Measurements from ENCODE around the gene NCOA3.
"Not testable (repeated sequence)": the region's sequence is repeated elsewhere in the genome, so short reads cannot be mapped to it uniquely, and the experiment has no call there.

Gene NCOA3

GRCh38 chr20:47468290-47469050, 33.2 kb upstream of the NCOA3 start:
- DNase-seq (ENCODE audit: low read depth in 2 of 2): no peak

DNA sequence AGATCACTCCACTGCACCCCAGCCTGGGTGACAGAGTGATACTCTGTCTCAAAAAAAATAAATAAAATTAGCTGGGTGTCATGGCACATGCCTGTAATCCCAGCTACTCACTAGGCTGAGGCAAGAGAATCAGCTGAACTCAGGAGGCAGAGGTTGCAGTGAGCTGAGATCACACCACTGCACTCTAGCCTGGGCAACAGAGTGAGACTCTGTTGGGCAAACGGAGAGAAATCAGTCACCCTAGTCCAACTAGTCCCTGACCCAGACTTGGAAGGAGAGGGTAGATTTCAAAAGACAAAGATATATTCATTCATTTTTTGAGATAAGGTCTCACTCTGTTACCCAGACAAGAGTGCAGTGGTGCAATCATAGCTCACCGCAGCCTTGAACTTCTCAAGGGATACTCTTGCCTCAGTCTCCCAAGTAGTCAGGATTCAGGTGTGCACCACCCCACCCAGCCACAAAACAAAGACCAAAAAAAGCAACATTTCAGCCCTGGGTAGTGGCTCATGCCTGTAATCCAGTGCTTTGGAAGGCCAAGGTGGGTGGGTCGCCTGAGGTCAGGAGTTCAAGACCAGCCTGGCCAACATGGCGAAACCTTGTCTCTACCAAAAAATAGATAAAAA, 26.2 kb upstream of the NCOA3 start:
- no peak for DNase-seq (ENCODE audit: low read depth in 2 of 2)

- DNase-seq (ENCODE audit: low read depth in 2 of 2): no peak
Measured at GRCh38 chr20:47476452-47476851, 25.2 kb upstream of the NCOA3 start.

DNA sequence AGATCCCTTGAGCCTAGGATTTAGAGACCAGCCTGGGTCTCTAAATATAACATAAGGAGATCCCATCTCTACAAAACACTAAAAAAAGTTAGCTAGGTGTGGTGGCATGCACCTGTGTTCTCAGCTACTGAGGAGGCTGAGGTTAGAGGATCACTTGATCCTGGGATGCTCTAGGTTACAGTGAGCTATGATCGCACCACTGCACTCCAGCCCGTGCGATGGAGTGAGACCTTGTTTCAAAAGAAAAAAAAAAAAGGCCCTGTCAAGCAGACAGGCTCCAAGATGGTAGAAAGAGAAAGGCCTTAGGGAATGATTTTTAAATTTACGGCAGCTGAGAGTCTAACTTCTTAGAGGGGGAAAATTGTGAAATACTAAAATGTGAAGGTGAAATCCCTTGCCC, 22.6 kb upstream of the NCOA3 start:
- no peak for DNase-seq (ENCODE audit: low read depth in 2 of 2)

DNA sequence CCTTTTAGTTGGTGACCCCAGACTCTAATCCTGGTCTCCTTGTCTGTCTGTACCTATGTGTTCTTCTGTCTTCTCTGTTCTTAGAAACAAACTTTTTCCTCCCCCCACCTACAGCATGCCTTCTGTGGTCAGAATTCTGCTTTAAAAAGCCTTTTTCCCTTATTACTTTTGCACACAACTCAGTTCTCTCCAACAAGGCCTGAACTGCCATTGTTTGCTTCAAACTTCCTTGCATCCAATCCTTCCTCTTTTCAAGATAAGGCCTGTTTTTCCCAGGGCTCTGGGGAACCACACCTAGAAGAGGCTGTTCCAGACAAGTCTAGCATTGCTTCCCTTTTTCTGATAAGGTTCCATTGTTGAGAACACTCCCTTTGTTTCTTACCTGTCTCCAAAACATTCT, 22.2 kb upstream of the NCOA3 start:
- no peak for DNase-seq (ENCODE audit: low read depth in 2 of 2)

GRCh38 chr20:47480239-47480638, 21.4 kb upstream of the NCOA3 start:
- no peak for DNase-seq (ENCODE audit: low read depth in 2 of 2)

DNA sequence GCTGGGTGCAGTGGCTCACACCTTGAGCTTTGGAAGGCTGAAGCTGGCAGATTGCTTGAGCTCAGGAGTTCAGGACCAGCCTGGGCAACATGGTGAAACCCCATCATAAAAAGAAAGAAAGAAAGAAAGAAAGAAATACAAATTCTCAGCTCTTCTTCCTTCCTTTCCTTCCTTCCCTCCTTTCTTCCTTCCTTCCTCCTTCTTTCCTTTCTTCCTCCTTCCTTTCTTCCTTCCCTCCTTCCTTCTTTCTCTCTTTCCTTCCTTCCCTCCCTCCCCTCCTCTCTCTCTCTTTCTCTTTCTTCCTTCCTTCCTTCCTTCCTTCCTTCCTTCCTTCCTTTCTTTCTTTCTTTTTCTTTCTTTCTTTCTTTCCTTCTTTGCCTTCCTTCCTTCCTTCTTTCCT, 21.0 kb upstream of the NCOA3 start:
- DNase-seq (ENCODE audit: low read depth in 2 of 2): no peak

- DNase-seq (ENCODE audit: low read depth in 2 of 2): no peak
Measured at GRCh38 chr20:47481330-47482216, 20.1 kb upstream of the NCOA3 start.

DNA sequence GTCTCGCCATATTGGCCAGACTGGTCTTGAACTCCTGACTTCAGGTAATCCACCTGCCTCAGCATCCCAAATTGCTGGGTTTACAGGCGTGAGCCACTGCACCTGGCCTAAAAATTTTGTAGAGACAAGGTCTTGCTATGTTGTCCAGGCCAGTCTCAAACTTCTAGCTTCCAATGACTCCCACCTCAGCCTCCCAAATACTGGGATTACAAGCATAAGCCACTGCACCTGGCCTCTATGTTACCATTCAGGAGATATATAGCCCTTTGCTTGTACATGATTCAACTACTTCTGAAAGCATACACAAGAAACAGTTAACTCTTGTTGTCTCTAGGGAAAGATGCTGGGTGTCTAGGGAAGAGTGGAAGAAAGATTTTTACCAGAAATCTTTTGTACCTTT, 19.0 kb upstream of the NCOA3 start:
- DNase-seq (ENCODE audit: low read depth in 2 of 2): no peak

DNA sequence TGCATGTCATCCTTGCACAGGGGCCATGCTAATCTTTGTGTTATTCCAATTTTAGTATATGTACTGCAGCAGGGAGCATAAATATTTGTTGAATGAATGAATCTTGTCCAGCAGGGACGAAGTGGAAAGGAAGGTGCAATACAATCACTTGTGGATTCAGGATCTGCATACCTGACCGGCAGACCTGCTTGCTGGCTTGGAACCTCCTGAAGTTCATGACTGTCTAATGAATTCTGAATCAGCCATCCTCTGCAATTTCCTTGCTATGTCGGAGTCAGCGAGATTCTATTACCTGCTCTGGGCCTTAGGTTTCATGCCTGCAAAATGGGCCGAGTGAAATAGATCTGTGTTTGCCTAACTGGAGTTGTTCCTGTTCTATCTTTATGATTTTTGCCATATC, 17.4 kb upstream of the NCOA3 start:
- DNase-seq (ENCODE audit: low read depth in 2 of 2): no peak

GRCh38 chr20:47487175-47487917, 14.3 kb upstream of the NCOA3 start:
- DNase-seq (ENCODE audit: low read depth in 2 of 2): peak; percentile 39 to 56

DNA sequence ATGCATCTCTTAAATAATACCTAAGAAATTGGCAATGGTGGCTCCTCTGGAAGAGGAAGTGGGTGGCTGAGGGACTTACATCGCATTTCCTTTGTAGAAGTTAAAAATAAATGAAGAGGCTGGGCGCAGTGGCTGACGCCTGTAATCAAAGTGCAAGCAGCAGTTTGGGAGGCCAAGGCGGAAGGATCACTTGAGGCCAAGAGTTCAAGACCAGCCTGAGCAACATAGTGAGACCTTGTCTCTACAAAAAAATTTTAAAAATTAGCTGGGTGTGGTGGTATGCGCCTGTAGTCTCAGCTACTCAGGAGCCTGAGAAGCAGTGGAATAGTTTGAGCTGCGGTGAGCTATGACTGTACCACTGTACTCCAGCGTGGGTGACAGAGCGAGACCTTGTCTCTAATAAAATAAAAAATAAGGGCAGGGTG, 12.2 kb upstream of the NCOA3 start:
- no peak for DNase-seq (ENCODE audit: low read depth in 2 of 2)

DNA sequence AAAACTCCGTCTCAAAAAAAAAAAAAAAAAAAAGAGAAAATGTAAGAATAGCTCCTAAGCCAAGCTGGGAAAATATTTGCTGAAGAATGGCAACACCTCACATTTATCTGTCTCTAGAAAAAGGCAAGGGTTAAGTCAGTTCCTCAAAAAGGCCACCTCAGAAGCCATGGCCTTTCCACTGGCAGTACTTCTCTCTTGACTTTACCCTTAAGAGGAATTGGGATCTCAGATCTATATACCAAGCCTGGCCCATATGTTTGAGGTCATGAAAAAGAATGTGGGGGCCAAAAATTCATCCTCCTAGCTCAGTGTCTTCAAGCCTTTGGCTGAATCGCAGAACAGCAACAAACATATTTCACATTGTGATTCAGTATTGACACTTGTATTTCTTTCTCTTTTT, 10.9 kb upstream of the NCOA3 start:
- DNase-seq (ENCODE audit: low read depth in 2 of 2): no peak

DNA sequence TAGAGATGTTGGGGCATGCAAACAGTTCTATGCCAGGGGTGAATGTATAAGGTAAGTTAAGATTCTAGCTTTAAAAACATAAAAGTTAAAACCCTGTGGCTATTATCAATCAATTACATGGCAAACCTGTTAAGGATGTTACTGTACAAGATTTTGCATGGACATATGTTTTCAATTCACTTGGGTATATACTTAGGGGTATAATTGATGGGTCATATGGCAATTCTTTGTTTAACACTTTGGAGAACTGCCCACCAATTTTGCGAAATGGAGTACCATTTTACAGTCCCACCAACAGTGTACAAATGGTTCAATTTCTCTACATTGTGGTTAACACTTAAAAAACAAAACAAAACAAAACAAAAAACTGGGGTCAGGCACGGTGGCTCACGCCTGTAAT, 9.4 kb upstream of the NCOA3 start:
- DNase-seq (ENCODE audit: low read depth in 2 of 2): no peak

DNA sequence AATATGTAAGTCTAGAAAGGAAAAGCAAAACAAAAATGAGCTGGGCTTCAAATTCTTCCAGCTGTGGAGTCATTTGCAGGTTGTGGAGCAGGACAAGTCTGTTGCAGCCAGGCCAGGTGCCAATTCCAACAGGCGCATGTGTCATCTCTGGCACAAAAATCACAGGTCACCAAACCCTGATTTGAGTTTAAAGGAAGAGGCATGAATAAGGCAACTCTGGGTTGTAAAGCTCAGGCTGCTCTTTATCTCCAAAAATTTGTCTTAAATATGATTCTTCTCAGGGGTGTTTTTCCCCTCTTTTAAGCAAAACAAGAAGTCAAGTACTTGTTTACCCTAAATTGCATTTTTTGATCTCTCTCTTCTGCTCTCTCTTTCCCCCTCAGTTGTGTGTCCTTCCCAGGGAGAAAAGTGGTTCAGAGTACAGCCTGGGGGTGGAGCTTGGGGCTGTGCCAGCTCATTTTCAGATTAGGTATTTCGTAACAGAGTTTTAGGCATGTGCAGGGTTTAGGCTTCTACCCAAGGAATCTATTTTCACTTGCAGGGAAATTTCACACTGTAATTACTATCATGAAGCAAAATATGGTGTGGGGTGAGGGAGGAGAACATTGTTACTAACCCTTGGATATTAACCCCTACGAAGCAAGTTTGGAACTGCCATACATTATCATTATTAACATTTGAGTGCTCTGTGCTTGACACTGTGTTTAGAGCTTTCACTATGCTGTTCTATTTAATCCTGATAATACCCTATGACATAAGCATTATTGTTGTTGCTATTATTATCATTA, 8.3 kb upstream of the NCOA3 start:
- peak; percentile 51 to 53 for DNase-seq (ENCODE audit: low read depth in 2 of 2)

- DNase-seq (ENCODE audit: low read depth in 2 of 2): no peak
Measured at GRCh38 chr20:47493963-47494293, 7.8 kb upstream of the NCOA3 start.

DNA sequence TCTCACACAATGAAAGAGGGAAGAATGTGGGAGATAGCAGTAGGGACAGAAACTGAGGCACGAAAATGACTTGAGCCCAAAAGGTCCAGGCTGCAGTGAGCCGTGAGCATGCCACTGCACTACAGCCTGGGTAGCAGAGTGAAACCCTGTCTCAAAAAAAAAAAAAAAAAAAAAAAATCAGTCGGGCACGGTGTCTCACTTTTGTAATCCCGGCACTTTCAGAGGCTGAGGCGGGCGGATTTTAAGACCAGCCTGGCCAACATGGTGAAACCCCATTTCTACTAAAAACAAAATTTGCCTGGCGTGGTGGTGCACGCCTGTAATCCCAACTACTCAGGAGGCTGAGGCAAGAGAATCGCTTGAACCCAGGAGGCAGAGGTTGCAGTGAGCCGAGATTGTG, 7.1 kb upstream of the NCOA3 start:
- DNase-seq (ENCODE audit: low read depth in 2 of 2): not testable (repeated sequence)

GRCh38 chr20:47496118-47496517, 5.6 kb upstream of the NCOA3 start:
- no peak for DNase-seq (ENCODE audit: low read depth in 2 of 2)

DNA sequence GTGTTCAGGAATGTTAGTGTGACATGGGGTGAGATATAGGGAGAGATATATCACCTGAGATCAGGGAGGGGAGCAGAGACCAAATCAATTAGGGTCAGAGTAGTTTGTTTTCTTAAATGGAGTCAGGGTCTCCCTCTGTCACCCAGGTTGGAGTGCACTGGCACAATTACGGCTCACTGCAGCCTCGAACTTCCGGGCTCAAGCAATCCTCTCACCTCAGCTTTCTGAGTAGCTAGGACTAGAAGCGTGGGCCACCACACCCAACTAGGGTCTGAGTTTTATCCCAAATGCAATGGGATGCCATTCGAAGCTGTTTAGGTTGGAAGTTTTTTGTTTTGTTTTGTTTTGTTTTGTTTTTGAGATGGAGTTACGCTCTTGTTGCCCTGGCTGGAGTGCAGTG, 3.1 kb upstream of the NCOA3 start:
- DNase-seq (ENCODE audit: low read depth in 2 of 2): no peak

GRCh38 chr20:47499053-47499452, 2.6 kb upstream of the NCOA3 start:
- DNase-seq (ENCODE audit: low read depth in 2 of 2): no peak

DNA sequence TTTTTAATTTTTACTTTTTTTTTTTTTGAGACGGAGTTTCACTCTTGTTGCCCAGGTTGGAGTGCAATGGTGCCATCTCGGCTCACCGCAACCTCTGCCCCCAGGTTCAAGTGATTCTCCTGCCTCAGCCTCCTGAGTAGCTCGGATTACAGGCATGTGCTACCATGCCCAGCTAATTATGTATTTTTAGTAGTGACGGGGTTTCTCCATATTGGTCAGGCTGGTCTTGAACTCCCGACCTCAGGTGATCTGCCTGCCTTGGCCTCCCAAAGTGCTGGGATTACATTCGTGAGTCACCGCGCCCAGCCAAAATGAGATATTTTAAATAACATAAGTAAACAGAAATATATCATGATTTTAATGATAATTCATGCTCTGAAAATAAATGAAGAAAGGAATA, 1.6 kb upstream of the NCOA3 start:
- DNase-seq (ENCODE audit: low read depth in 2 of 2): not testable (repeated sequence)

Measured in activated CD4-positive, alpha-beta T cell treated with anti-CD3 and anti-CD28 coated beads for 24 hours (primary cell).